K562 (cell line): ENCODE results near the gene PHF21A. TPM values are rescaled to one million over a fixed set of nuclear protein-coding genes. Genes with fewer than 3 reads are reported as not detected.

Experiments used
- CSDE1 ChIP-seq, 2 experiments: fragments of 450-650 bp; IDR thresholded peaks; 2 replicates each; pipeline ENCODE4 v1.6.1; 2016; ENCODE audit warnings: mild to moderate bottlenecking in 1 of 2
- CTCF ChIP-seq, 3 experiments: IDR thresholded peaks in 2 of 3; conservative IDR thresholded peaks in 1 of 3; 2 replicates each; pipeline ENCODE4 v1.5.1; 2011 to 2012; ENCODE audit warnings: low read length in 3 of 3, mild to moderate bottlenecking in 3 of 3, control low read depth in 2 of 3, improper control_type of control experiment in 1 of 3, inconsistent platforms in 1 of 3, low read depth in 1 of 3, mixed read lengths in 1 of 3, moderate library complexity in 1 of 3; ENCODE audit not compliant: insufficient read depth in 2 of 3
- FOXP4 ChIP-seq: sonication (generic); formaldehyde crosslinking; IDR thresholded peaks from 2 replicates; pipeline ENCODE4 v1.8.0; 2022; ENCODE audit warnings: mild to moderate bottlenecking, missing genetic modification reagents, borderline replicate concordance
- HDAC6 ChIP-seq: IDR thresholded peaks from 2 replicates; pipeline ENCODE4 v1.6.1; 2012; ENCODE audit warnings: low read depth, mild to moderate bottlenecking, control low read depth, inconsistent platforms, low read length, moderate library complexity
- HIVEP1 ChIP-seq: fragments of 250-450 bp; sonication (Bioruptor Pico); IDR thresholded peaks from 2 replicates; pipeline ENCODE4 v1.4.0; 2020; ENCODE audit warnings: mild to moderate bottlenecking
- MTF1 ChIP-seq: fragments of 250-450 bp; sonication (Bioruptor Pico); IDR thresholded peaks from 2 replicates; pipeline ENCODE4 v1.9.0; 2021; ENCODE audit warnings: moderate library complexity, mild to moderate bottlenecking, inconsistent platforms, borderline replicate concordance
- NCOA2 ChIP-seq, 2 experiments: fragments of 450-650 bp; IDR thresholded peaks; 2 replicates each; pipeline ENCODE4 v1.6.1; 2018; ENCODE audit warnings: mild to moderate bottlenecking in 2 of 2, moderate library complexity in 1 of 2; ENCODE audit not compliant: partially characterized antibody in 2 of 2
- SIN3A ChIP-seq, 2 experiments: fragments of 150-350 bp in 1 of 2; IDR thresholded peaks; 2 replicates each; pipeline ENCODE4 v1.6.1; 2011 to 2016; ENCODE audit warnings: borderline replicate concordance in 2 of 2, low read depth in 2 of 2, low read length in 2 of 2, mild to moderate bottlenecking in 2 of 2, moderate library complexity in 2 of 2; ENCODE audit not compliant: control insufficient read depth in 1 of 2
- SMARCB1 ChIP-seq: IDR thresholded peaks from 2 replicates; pipeline ENCODE4 v1.6.1; 2011; ENCODE audit warnings: improper control_type of control experiment, low read depth; ENCODE audit not compliant: insufficient read length
- ZBTB11 ChIP-seq, 3 experiments: fragments of 200-800 bp in 1 of 3; fragments of 250-450 bp in 1 of 3; fragments of 450-650 bp in 1 of 3; sonication (Bioruptor Pico) in 1 of 3; sonication (Bioruptor generic) in 1 of 3; formaldehyde crosslinking in 1 of 3; IDR thresholded peaks; 2 replicates each; pipeline versions ENCODE4 v1.6.1 to v1.8.0; 2016 to 2022; ENCODE audit warnings: mild to moderate bottlenecking in 2 of 3, missing genetic modification characterization in 2 of 3, missing compliant biosample characterization in 1 of 3, moderate library complexity in 1 of 3
- ZFX ChIP-seq: sonication (generic); formaldehyde crosslinking; IDR thresholded peaks from 2 replicates; pipeline ENCODE4 v1.8.0; 2022; ENCODE audit warnings: mild to moderate bottlenecking, missing genetic modification reagents, moderate library complexity
- ZNF175 ChIP-seq: fragments of 200-800 bp; sonication (Bioruptor generic); IDR thresholded peaks from 2 replicates; pipeline ENCODE4 v1.6.1; 2016; ENCODE audit warnings: low read depth, mild to moderate bottlenecking, missing genetic modification characterization, missing compliant biosample characterization
- ZNF212 ChIP-seq: fragments of 450-650 bp; formaldehyde crosslinking; IDR thresholded peaks from 2 replicates; pipeline ENCODE4 v1.4.0; 2020; ENCODE audit warnings: mild to moderate bottlenecking
- ZNF639 ChIP-seq, 2 experiments: fragments of 200-800 bp in 1 of 2; sonication (Bioruptor generic) in 1 of 2; sonication (generic) in 1 of 2; formaldehyde crosslinking in 1 of 2; IDR thresholded peaks in 1 of 2; conservative IDR thresholded peaks in 1 of 2; 2 replicates each; pipeline versions ENCODE4 v1.5.0 to v1.6.1; 2016 to 2020; ENCODE audit warnings: missing compliant biosample characterization in 1 of 2, missing genetic modification characterization in 1 of 2, missing genetic modification reagents in 1 of 2
- polyA plus RNA-seq, 8 experiments: library from polyadenylated mRNA; depleted of rRNA in 4 of 8; stranded (reverse) in 5 of 8; unstranded in 3 of 8; fragments of >200 nt; fragmentation: Nextera tagmentation in 2 of 8; fragmentation: Illumina TruSeq in 1 of 8; extraction: Ambion mirVana in 2 of 8; extraction: Trizol in 1 of 8; gene quantifications; 2 replicates each; pipeline versions ENCODE4 v1.2.1 to v1.2.3, GENCODE V29; 2011 to 2014; ENCODE audit warnings: inconsistent platforms in 1 of 8, missing spikeins in 1 of 8
- total RNA-seq, 7 experiments: library from RNA; depleted of rRNA in 6 of 7; stranded (reverse); fragments of >200 nt in 6 of 7; fragmentation: Illumina TruSeq in 2 of 7; extraction: Trizol in 2 of 7; gene quantifications; 2 replicates each; pipeline versions ENCODE4 v1.2.1 to v1.2.3, GENCODE V29; 2011 to 2021; ENCODE audit warnings: low replicate concordance in 1 of 7

PHF21A gene
- total and polyA plus RNA-seq, 9 of the 15 experiments (the other 6 are each of a cell fraction or from before 2014, with no cell fraction given), result 1.5 to 32.4 (median 10.7) TPM

DNA sequence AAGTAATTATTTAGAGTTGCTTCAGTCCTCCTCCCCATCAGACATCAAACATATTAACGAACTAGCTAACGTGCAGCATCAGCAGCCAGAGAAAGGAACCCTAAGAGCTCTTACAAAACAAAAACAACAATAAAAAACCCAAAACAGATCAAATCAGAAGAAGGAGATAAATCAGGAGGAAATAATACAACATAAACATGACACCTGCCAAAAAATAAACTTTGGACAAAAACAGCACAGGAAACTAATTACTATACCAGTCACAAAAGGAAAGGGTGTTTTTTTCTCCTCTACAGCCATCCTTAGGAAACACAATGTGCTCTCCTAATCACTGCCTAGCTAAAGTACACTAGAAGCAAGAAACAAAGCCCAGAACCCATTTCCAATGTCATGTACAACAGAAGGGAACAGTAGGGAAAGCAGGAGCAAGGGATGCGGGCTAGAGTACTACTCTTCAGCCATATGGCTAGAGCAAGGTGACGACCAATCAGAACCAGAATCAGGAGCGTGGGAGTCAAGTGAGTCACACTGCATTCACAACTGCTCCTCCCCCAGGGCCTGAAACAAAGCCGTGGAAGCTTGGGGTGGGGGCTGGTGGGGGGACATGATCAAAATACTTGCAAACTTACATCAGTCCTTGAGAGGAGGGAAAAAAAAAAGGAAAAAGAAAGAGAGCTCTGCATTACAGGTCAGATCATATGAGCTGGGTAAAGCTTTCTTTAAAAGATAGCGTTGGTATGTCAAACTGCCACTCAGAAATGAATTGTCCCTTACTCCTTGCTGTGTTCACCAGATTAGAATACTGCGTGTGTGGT is 138.4 kb downstream of the PHF21A start (continued):
- no peak for TF ChIP-seq ZBTB11 (CRISPR knock-in tag; IDR thresholded peaks at IDR 0.05)
- TF ChIP-seq ZFX, result no peak
- no peak for TF ChIP-seq HIVEP1 (CRISPR knock-in tag)
- no peak for TF ChIP-seq NCOA2 (IDR thresholded peaks at IDR 0.05; ENCODE audit: partially characterized antibody in 2 of 2)
- TF ChIP-seq CSDE1 (IDR thresholded peaks at IDR 0.05), result 0 out of 4 replicates have a peak, but pooled peaks of 1 of the 2 experiments have one; percentile 36
- TF ChIP-seq FOXP4 (CRISPR knock-in tag), result no peak
- no peak for TF ChIP-seq ZNF212
- no peak for TF ChIP-seq HDAC6
- TF ChIP-seq ZNF175, result no peak
- TF ChIP-seq CTCF (IDR thresholded peaks at IDR 0.05 in 2 of 3, conservative IDR thresholded peaks at IDR 0.05 in 1 of 3; ENCODE audit: insufficient read depth in 2 of 3, low read depth in 1 of 3, low read length in 3 of 3), result no peak
- TF ChIP-seq SIN3A (IDR thresholded peaks at IDR 0.05; ENCODE audit: borderline replicate concordance in 2 of 2, control insufficient read depth in 1 of 2, low read depth in 2 of 2, low read length in 2 of 2), result no peak
- TF ChIP-seq SMARCB1, result peak; percentile 97
- no peak for TF ChIP-seq MTF1 (CRISPR knock-in tag)
- no peak for TF ChIP-seq ZNF639 (CRISPR knock-in tag; conservative IDR thresholded peaks at IDR 0.05 in 1 of 2, IDR thresholded peaks at IDR 0.05 in 1 of 2)
